Fibroblast of pulmonary artery (primary cell): ENCODE measurements around the gene BCL2.

ENCODE experiments used
- DNase-seq: peaks from one replicate; pipeline ENCODE4 v3.0.0-alpha.2; 2010; ENCODE audit warnings: low read depth
- H3K4me3 ChIP-seq: replicated peaks from 2 replicates; pipeline ENCODE4 v1.5.1; 2011; ENCODE audit warnings: low read depth, mild to moderate bottlenecking, control low read depth, low read length, moderate library complexity
- CTCF ChIP-seq: IDR thresholded peaks from 2 replicates; pipeline ENCODE4 v1.5.1; 2011; ENCODE audit warnings: mild to moderate bottlenecking, control low read depth, low read length, inconsistent platforms; ENCODE audit errors: missing control alignments

Gene BCL2

GRCh38 chr18:63096327-63096874 lies 223.2 kb downstream of the BCL2 start:
- no peak for TF ChIP-seq CTCF
- DNase-seq, result no peak
- H3K4me3 ChIP-seq, result no peak overlapping the region

DNA sequence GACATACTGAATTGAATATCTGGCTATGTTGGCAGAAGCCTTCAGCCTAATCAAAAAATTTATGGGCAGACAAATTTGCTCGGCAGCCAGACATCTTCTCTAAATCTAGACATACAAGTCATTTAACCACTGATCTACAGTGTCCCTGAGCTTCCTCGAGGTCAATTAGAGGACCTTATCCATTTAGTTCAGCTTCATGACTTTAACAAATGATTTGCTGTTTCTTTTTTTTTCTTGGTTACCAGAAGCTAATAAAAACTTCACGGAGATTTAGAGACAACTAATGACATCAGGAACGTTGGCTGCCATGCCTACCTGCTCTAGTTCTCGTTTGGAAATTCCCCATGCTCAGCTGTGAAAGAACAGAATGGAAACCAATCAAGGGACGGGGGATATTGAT lies 223.8 kb downstream of the BCL2 start:
- TF ChIP-seq CTCF, result no peak
- H3K4me3 ChIP-seq, result no peak overlapping the region
- DNase-seq, result no peak

GRCh38 chr18:63091671-63092364 lies 227.8 kb downstream of the BCL2 start:
- DNase-seq, result no peak
- no peak for TF ChIP-seq CTCF
- H3K4me3 ChIP-seq, result no peak overlapping the region

DNA sequence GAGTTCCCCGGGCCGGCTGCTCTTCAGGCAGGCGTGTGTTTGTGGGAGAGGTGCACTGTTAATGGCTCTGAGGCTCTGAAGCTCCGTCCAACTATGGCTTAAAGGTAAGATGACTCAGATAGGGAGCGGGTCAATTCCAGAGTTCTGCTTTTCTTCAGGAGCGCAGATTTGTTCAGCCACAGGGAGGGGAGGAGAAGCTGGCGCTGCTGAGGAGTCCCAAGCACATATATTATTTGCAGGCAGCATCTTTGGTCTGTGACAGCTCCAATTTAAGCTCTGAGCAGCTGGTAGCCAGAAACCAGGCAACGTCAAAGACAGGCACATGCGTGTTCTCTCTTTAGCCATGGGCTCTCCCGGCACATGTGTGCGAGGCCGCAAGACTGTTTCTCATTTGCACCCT lies 229.2 kb downstream of the BCL2 start:
- no peak for DNase-seq
- TF ChIP-seq CTCF, result no peak
- no peak overlapping the region for H3K4me3 ChIP-seq

- no peak for DNase-seq
- H3K4me3 ChIP-seq, result no peak overlapping the region
- no peak for TF ChIP-seq CTCF
Measured at GRCh38 chr18:63089041-63089440, 230.5 kb downstream of the BCL2 start.

DNA sequence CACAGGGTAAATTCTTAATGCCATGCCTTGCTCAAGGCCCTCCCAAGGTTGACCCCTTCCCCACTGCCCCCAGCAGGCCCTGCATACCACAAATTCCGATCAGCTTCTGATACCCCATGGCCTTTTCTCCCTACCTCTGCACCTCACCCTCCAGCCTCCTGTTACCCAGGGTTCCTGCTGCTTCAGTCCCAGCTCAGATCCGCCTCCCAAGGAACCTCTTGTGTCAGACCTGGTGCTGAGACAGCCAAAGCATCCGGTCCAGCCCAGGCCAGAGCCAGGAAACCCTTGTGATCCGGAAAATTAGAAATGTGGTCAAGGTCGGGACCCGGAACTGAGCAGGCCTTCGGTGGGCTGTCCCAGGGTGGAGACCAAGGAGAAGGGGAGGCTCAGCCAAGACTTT lies 231.3 kb downstream of the BCL2 start:
- H3K4me3 ChIP-seq, result no peak overlapping the region
- no peak for DNase-seq
- no peak for TF ChIP-seq CTCF
